Keratinocyte (primary cell): ENCODE results near the gene UFM1.

Experiments
- CTCF ChIP-seq, 3 experiments: IDR thresholded peaks in 1 of 3; conservative IDR thresholded peaks in 1 of 3; optimal IDR thresholded peaks in 1 of 3; 2 replicates in 2 of 3; 3 replicates in 1 of 3; pipeline versions ENCODE3 to v1.5.1; 2011; ENCODE audit warnings: low read length in 3 of 3, mild to moderate bottlenecking in 3 of 3, moderate library complexity in 2 of 3, control low read depth in 1 of 3, inconsistent platforms in 1 of 3; ENCODE audit not compliant: insufficient read depth in 2 of 3; ENCODE audit errors: extremely low read depth in 1 of 3
- EZH2 ChIP-seq: IDR thresholded peaks from one replicate; pipeline ENCODE4 v1.6.1; 2012; ENCODE audit warnings: inconsistent platforms, mild to moderate bottlenecking, low read length, moderate library complexity

GRCh38 chr13:38350114-38350617 is 515 bp downstream of the UFM1 start:
- TF ChIP-seq CTCF (optimal IDR thresholded peaks at IDR 0.05 in 1 of 3, IDR thresholded peaks at IDR 0.05 in 1 of 3, conservative IDR thresholded peaks at IDR 0.05 in 1 of 3; ENCODE audit: extremely low read depth in 1 of 3, insufficient read depth in 2 of 3, low read length in 3 of 3) (no peak), EZH2 (no peak)
